Measurements from ENCODE around the gene ACSL6.

ACSL6 gene

DNA sequence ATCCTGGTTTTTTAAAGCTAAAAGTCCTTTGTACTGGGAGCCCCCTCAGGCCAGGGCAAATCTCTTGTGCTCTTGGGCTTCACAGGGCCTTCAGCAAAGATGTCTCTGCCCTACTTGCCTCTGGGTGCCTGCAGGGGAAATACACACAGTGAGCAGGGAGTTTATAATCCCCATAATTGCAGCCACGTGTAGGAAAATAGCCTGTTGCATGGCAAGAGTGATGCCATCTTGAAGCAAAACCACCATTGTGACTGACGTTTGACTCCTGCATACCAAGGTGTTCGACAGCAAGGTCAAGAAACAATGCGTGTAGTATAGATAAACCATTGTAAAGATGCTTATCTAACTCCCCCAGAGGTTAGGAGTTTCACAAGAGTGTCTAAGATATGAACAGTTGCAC, 37.6 kb upstream of the ACSL6 start:
- DNase-seq (ENCODE audit: low read depth in 2 of 2): no peak

DNA sequence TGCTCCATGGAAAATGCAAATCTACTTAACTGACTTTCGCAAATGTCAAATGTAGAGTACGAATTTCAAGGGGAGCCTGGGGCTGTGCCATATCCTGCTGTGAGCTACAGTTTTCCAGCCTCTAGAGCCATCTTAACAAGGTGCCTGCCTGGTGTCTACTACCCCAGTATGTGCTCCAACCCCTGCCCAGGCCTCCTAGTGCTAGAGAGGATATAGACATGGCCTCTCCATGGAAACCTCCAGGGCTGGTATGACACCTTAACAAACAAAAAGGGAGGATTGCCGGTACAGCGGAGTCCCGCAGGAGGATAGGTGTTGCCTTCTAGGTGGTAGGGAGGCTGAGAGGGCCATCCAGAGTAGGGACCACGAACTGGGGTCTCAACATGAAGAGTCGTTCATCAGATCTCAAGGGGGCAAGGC, 35.4 kb upstream of the ACSL6 start:
- DNase-seq (ENCODE audit: low read depth in 2 of 2): no peak

DNA sequence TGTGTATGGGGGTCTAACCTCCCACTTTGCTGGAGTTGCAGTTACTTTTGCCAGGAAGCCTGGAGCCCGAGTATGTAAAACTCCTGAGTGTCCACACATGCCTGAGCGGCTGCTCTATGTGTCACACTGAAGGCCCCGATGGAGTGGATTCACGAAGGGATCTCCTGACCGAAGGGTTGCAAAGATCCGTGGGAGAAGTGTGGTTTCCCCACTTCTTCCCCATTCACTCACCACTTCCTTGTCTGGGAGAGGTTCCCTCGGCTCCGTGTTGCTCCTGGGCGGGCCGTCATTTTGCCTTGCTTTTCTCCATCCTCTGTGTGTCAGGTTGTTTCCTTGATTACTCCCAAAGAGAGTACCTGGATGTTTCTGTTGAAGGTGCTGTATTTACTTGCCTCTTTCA, 32.7 kb upstream of the ACSL6 start:
- no peak for DNase-seq (ENCODE audit: low read depth in 2 of 2)

DNA sequence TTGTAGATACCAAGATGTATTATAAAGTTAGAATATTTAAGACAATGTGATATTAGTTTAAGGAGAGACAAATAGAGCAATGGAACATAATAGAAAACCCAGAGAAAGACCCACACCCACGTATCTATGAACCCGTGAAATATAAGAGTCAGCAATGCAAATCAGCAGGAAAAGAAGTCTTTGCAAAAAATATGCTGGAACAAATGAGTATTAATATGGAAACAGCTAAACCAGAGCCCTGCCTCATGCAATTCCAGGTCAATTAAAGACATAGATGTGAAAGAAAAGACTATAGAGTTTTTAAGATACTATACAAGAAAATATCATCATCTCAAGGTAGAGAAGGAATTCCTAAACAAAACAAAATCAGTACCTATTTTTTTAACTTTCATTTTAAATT, 25.9 kb upstream of the ACSL6 start:
- DNase-seq (ENCODE audit: low read depth in 2 of 2): no peak

DNA sequence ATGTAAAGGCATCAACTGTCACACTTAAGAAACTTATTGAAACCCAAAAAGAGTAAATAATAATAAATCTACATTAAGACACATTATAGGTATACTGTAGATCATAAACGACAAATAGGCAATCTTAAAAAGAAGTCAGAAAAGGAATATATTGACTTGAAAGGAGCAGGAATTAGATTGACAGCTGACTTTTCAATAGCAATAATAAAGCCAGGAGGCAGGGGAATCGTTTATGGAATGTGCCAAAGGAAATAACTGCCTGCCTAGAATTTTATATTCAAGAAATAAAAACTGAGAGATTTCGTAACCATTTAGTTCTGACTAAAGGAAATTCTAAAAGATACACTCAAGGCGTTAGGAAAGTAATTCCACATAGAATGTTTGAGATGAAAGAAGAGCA, 21.7 kb upstream of the ACSL6 start:
- no peak for DNase-seq (ENCODE audit: low read depth in 2 of 2)

DNA sequence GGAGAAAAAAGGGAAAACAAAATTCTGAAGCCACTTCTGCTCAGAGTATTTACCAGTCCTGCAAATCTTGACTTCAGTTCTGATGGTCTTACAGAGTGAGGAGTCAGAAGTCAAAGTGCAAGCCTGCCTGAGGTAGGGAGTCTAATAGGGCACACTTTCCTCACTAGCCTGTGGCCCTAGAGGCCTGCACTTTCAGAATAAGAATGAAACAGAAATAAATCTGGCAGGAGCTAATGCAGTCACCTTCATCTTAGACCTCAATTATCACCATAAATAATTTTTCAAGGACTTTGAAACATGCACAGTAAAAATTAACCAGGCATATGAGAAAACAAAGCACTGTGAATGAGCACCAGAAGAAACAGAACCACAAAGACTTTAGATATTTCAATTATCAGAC, 20.7 kb upstream of the ACSL6 start:
- DNase-seq (ENCODE audit: low read depth in 2 of 2): no peak

DNA sequence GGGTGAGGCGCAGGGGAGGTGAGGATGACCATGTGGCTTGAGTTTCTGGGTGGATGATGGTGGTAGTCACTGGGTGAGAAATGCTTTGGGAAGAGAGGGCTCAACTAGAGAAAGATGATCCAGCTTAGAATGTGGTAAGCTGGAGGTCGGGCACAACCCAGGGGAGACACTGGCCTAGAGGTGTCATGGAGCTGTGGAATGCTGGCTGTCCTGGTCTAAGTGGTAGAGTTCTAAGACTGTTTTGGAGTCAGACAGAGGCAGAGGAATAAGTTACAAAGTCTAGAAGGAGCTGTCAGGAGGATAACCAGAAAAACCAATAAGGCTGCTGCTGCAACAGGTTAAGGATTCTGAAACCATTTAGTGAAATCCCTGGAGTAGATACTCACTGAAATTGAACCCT, 19.2 kb upstream of the ACSL6 start:
- DNase-seq (ENCODE audit: low read depth in 2 of 2): no peak

DNA sequence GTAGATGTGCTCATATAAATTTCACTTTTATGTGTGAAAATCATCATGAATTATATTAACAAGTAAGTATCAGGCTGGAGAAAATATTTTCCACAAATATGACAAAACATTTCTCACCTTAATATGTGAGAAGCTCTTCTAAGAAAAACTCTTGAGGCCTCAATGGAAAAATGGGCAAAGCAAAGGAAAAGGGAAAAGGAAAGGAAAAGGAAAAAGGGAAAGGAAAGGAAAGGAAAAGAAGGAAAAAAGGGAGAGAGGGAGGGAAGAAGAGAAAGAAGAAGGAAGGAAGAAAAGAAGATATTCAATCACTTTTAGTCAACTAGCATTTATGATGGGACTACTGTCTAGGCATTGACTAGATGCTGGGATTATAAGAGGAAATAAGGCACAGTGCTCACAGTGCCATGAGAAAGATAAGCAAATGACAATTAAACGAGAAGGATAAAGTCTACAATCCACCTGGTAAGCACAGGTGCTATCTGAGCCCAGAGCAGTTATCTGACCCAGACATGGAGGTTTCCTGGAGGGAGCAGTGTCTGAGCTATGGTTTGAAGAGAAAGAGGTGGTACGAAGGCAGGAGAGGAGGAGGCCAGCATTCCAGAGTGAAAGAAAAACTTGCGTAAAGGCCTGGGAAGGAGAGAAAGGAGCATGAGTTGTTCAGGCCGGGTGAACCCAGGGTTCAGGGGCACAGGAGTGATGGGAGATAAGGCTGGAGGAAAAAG, 18.3 kb upstream of the ACSL6 start:
- no peak for DNase-seq (ENCODE audit: low read depth in 2 of 2)

DNA sequence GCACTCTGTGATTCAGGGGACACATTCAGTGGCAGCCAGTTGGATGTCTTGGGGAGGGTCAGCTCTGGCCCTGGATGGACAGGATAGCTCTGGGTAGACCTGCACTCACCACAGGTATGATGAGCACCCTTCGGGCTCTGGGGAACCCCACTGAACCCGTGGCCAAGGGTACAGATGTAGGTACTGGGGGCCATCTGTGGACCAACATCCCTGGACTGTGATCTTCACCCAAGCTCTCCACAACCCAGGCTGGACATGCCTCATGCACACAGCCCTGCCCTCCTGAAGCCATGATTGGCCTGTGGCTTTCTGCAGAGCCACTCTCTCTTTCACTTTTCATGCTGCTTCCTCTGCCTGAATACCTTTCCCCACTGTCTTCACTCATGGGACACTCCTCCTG, 15.6 kb upstream of the ACSL6 start:
- DNase-seq (ENCODE audit: low read depth in 2 of 2): no peak

DNA sequence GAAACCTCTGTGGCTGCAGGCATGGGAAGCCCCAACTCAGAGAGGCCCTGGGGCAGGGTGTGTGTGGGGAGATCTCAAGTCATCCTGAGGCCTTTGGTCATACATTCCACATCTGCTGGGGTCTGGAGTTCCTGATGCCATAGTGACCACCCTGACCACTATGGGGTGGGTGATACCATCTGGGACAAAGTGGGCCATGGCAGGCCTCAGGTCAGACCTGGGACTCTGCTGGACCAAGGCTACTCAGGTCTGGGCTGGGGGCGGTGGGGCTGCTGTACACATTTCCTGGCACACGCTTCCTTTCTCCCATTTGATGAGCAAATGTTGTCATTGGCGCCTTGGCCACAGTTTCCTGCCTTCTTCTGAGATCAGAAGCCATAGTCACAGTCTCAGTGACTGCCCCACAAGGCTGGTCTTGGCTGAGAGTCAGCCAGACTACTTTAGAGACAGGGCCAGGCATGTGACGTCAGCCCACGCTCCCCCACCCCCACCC, 15.1 kb upstream of the ACSL6 start:
- no peak for DNase-seq (ENCODE audit: low read depth in 2 of 2)

DNA sequence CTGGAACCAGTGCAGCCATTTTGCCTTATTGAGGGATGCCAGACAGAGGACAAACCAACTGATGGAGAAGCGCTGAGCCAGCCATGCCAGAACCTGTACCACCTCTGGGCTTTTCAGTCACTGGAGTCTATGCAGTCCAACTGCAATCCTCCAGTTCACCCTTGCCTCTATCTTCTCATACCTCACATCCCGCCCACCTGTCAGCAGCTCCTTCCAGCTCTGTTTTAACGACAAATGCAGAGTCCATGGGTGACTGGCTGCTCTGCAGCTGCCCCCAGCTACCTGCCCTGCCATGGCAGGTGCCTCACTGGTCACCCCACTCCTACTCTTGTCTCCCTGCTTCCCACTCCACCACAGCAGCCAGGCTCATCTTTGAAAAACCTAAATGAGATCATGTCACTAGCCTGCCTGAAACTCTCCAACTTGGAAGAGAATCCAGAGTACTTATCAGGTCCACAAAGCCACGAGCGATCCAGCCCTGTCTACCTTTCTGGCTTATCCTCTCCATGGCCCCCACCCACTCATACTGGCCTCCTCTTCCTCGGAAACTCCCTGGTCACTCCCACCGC, 14.0 kb upstream of the ACSL6 start:
- no peak for DNase-seq (ENCODE audit: low read depth in 2 of 2)

DNA sequence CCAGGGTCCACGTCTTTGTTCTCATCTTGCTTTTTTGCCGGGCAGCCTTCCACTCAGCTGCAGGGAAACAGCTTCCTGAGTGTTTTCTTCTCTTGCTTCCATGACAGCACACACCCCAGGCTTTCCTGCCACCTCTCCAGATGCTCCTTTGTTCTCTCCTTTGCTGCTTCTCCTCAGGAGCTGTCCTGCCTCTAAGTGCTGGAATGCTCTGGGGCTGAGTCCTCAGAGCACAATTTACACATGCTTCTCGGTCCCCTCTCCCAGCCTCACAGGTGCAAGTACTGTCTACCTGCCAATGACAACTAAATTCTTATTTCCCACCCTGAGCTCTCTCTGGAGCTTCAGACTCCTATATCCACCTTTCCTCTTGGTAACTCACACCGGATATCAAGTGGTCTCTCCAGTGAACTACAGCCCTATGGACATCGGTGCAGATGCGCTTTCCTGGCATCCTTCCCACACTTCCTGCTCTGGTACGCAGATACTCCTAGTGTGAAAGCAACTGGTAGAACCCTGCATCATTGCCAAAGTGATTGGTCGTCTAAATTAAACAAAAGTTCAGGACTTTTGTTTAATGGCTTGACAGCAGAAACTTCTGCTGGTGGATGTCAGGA, 13.4 kb upstream of the ACSL6 start:
- no peak for DNase-seq (ENCODE audit: low read depth in 2 of 2)

DNA sequence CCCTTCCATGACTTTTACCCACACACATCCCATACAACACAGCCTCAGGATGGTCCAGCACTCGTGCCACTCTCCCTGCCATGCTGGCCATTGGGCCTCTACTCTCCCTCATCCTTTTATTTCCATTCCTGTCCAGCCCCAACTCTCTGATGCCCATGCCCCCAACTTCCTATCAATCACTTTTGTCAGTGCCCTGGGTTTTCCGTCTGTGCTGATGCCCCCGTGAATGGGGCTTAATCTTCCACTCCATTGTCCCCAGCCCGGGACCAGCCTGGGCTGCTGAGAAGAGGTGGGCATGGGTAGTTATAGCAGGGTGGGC, 12.6 kb upstream of the ACSL6 start:
- DNase-seq (ENCODE audit: low read depth in 2 of 2): no peak

DNA sequence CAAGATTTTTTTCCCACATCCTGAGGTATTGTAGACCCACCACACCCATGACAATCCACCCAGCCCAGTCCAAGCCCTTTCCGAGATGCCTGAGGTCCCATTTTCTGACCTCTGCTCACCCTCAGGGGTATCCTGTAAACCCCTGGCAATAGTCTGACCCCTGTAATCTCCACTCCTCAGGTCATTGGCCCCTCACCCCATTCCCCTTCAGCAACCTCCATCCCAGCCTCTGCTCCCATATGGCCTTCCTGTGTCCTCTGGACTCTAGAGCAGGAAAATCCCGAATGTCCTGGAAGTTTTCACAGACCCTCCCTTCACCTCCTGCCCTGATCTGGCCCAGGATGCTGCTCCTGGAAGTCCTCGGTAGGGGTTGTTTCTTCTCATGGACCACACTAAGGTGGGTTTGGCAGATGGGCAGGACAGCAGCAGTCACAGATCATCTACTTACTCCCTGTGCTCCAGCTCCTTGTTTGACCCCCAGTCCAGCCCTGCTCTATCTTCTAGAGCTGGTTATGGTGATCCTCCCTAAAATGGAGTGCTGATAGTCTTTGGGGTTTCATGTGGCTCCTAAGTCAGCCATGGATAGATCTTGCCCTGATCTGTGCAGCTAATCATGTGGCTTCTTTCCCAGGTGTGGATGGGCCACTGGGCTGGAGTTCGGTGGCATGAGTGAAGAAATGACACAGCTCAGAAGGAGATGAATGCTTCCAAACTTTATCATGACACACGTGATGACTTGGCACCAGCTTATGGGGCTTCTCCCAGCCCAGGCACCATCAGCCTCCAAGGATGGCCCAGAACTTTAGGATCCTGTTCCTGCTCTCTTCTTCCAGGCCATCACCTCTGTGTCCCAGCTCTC, 12.0 kb upstream of the ACSL6 start:
- DNase-seq (ENCODE audit: low read depth in 2 of 2): no peak

DNA sequence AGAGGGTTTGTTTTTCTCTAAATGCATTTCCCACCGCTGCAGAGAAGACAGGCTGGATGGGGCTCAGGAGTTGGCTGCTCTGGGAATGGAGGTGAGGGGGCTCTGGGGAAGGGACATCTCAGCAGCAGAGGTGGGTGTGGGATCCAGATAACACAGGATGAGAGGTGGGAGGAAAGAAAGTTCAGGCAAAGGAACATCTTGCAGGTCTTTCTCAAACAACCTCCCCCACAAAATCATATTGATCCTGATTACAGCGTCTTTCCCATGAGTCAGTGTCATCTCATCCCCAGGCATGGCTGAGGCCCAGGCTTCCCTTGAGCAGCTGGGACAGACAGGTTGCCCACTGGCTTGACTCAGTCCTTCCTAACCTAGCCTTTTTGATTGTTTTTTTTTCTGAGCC, 11.3 kb upstream of the ACSL6 start:
- no peak for DNase-seq (ENCODE audit: low read depth in 2 of 2)

DNA sequence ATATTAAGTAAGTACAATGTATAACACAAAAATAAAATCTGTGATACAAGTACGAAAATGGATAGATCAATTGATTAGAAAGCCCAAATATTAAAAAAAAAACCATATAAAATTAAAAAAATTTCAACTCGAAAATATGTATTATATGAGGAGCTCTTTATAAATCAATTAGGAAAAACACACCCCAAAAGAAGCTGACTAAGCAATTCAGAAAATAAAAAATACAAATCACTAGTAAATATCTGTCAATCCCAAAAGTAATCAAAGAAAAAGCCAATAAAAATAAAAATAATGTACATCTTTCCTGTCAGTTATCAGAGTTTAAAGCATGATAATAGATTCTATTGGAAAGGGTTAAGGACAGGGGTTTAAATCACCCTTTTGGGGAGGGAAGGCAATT, 10.2 kb upstream of the ACSL6 start:
- DNase-seq (ENCODE audit: low read depth in 2 of 2): no peak

DNA sequence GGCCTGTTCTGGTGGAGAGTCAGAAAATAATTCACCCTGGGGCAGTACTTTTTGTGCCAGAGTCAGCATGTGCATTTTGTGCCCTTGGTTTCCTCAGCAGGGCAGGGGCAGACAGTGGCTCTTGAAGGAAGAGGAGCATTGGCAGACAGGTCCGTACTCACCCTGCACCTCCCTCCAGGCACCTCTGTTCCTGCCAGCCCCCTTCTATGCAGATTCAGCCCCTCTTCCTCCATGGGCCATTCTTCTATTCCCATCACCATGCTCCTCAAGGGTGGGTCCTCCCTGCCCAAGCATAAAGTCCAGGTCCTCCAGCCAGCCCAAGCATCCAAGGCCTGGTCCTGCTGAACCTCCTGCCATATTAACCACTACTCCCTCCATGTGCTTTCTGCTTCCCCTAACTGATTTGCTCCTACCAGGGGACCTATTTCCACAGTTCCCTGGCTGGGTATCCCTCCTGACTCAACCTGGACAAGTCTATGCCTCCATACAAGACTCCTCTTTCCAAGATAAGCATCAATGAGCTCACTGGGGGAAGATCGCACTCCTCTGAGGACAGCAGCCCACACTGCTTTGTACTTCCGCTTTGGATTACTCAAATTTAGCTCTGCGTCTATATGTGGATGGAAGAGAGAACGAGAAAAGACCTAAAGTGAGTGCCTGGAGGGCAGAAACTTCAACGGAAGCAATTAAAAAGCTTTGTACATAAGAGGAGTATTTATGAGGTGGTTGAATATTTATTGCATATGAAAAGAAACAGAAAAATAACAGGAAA, 9.3 kb upstream of the ACSL6 start:
- no peak for DNase-seq (ENCODE audit: low read depth in 2 of 2)

DNA sequence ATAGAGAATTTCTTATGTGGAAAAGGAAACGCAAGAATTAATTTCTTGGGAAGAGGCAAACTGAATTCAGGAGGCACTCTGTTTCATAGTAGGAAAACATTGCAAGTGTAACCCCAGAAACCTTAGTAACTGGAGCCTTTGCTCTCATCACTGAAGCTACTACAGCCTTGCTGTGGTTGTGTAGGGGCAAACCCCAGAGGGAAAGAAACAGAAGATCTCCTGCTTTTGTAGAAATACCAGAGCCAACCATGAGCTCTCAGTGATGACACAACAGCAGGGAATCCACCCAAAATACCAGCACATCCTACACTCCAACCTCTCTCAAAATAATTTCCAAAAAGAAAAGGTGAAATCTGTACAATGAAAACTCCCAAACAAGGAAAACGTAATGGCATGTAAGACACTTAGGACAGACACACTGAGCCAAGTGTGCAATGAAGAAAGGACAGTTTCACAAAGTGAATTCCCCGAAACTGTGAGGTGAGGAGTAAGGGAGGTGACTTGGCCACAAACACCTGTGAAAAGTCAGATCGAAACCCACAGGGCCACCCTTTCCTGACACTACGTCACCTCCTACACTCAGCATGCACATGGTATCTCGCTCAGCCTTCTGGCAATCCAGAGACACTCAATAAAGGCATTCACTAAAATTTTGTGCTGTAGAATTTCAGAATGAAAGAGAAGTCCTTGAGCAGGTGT, 8.5 kb upstream of the ACSL6 start:
- DNase-seq (ENCODE audit: low read depth in 2 of 2): no peak

DNA sequence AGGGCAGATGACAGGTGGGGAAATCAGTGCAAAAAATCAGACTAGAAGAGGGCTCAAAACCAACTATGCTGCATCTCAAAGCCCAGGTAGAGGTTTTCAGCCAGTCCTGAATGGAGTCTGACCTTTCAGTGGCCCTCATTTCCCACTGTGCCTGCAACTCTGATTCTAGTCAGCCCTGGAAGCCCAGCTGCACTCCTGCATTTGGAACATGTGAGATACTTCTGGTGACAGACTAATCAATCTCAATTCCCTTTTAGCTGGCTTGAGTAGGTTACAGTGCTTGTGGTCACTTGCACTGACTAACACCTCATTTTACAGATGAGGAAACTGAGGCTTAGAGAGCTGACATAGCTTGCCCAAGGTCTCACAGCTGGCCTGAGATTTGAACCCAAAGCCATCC, 7.9 kb upstream of the ACSL6 start:
- DNase-seq (ENCODE audit: low read depth in 2 of 2): no peak

DNA sequence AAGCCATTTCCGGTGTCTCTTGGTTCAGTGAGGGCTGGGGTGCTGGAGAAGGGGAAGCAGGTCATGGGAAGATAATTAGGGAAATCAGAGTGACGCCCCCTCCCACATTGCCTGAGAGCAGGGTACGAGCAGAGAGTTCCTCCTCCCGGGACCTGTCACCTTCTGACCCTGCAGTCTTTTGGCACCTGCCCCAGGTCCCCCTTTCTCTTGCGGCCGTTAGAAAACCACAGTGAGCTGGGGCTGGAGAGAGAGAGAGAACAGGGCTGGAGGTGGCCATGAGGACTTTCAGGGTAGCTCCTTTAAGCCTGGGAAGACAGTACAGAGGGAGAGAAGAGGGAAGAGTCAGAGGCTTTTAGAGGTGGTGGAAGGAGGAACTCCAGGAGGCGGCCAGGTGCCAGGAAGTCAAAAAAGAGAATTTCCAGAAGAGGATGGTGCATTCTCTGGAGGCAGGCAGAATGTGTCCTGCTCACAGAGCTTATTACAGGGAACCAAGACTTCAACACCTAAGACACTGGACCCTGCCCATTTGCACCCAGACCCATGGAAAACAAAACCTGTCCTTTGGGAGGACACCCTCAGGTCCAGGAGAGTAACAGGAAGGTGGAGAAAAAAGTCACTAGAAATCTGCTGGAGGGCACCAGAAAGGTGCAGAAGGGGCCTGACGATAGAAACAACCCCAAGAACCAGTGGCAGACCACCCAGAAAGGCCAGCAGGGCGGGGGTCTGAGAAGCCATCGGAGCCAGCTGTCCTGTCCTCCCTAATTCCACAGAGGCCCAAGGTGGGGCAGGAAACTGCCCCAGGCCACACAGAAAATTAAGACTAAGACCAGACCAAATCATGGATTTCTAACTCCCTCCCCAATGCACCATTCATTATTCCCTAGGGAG, 6.5 kb upstream of the ACSL6 start:
- DNase-seq (ENCODE audit: low read depth in 2 of 2): no peak
